Uterus (tissue), 2 donors: Measurements from ENCODE around the gene PLEKHA7.

Experiments
- CTCF ChIP-seq, 4 experiments: fragments of 200-600 bp in 2 of 4; fragments of 450-650 bp in 2 of 4; sonication (generic) in 2 of 4; IDR thresholded peaks; one replicate each; pipeline ENCODE4 v1.5.1; 2016 to 2019; ENCODE audit warnings: antibody characterized with exemption in 4 of 4, mild to moderate bottlenecking in 2 of 4, moderate library complexity in 1 of 4
- POLR2A ChIP-seq, 2 donors: fragments of 450-650 bp; IDR thresholded peaks; one replicate each; pipeline ENCODE4 v1.6.1; 2016; ENCODE audit warnings: antibody characterized with exemption in 2 of 2, mild to moderate bottlenecking in 1 of 2, moderate library complexity in 1 of 2

- TF ChIP-seq CTCF (IDR thresholded peaks at IDR 0.05) (no peak), POLR2A (IDR thresholded peaks at IDR 0.05) (no peak)
Observed at GRCh38 chr11:16984229-16984628, 30.0 kb downstream of the PLEKHA7 start.
